K562 (cell line): ENCODE measurements around the gene STRIP1. TPM values are rescaled to one million over a fixed set of nuclear protein-coding genes. Genes with fewer than 3 reads are reported as not detected.

Source experiments
- ATAC-seq: fragments of 200-7000 bp; cut with Tn5 transposase; 3 replicates; pipeline ENCODE4 v1.9.1; 2020; ENCODE audit warnings: moderate library complexity
- BruUV-seq: library from RNA; stranded (reverse); fragments of 400-500 nt; replicated peaks from 2 replicates; lab custom pipeline; 2021; lab: Mats Ljungman, UMichigan
- CTCF ChIA-PET: fragments of 300-600 bp; formaldehyde crosslinking; extraction: SDS; loops from one replicate; lab custom pipeline; 2021; ENCODE audit warnings: low intra/inter-chr PET ratio; lab: Yijun Ruan, JAX
- POLR2A ChIA-PET: fragments of 300-600, 350-650 bp; sonication (Branson Sonifier 250); formaldehyde crosslinking; extraction: SDS; loops from one replicate; lab custom pipeline; 2021; ENCODE audit warnings: antibody characterized with exemption, inconsistent platforms; lab: Yijun Ruan, JAX
- DNase-seq, 4 experiments: peaks; one replicate each; pipeline versions ENCODE4 v3.0.0 to v3.0.0-alpha.2; 2011 to 2018; ENCODE audit warnings: low spot score in 3 of 4, mixed read lengths in 3 of 4; ENCODE audit errors: extremely low read depth in 1 of 4
- FAIRE-seq: peaks from 2 replicates; lab custom pipeline; 2011; peaks lifted over from hg19 to GRCh38; lab: Jason Lieb, UNC
- H2AFZ ChIP-seq: 2 replicates; pipeline ENCODE4 v1.6.0; 2011; ENCODE audit warnings: low read depth, low read length, control low read depth, inconsistent platforms
- H3K27ac ChIP-seq: fragments of 200-600 bp; 3 replicates; pipeline ENCODE4 v1.8.0; 2011; ENCODE audit warnings: low read depth, mild to moderate bottlenecking, control low read depth, inconsistent platforms, low read length, moderate library complexity, mixed read lengths; ENCODE audit errors: extremely low read depth
- H3K27me3 ChIP-seq, 2 experiments: fragments of 300-600 bp in 1 of 2; 2 replicates in 1 of 2; 3 replicates in 1 of 2; pipeline versions ENCODE4 v1.6.0 to v1.8.0; 2011; ENCODE audit warnings: inconsistent platforms in 2 of 2, low read length in 2 of 2, mild to moderate bottlenecking in 1 of 2, mixed read lengths in 1 of 2, moderate library complexity in 1 of 2; ENCODE audit not compliant: control insufficient read depth in 2 of 2, insufficient read depth in 2 of 2
- H3K36me3 ChIP-seq: fragments of 300-600 bp; 3 replicates; pipeline ENCODE4 v1.8.0; 2011; ENCODE audit warnings: mild to moderate bottlenecking, low read length, inconsistent platforms; ENCODE audit not compliant: control insufficient read depth, insufficient read depth
- H3K4me1 ChIP-seq, 2 experiments: fragments of 200-600 bp in 1 of 2; replicated peaks in 1 of 2; 2 replicates in 1 of 2; 3 replicates in 1 of 2; pipeline versions ENCODE4 v1.5.1 to v1.8.0; 2011; ENCODE audit warnings: inconsistent platforms in 2 of 2, low read length in 2 of 2, mild to moderate bottlenecking in 1 of 2, mixed read lengths in 1 of 2, moderate library complexity in 1 of 2; ENCODE audit not compliant: control insufficient read depth in 2 of 2, insufficient read depth in 2 of 2
- H3K4me2 ChIP-seq: 2 replicates; pipeline ENCODE4 v1.6.1; 2011; ENCODE audit warnings: low read length, control low read depth, inconsistent platforms, mixed read lengths; ENCODE audit not compliant: insufficient read depth
- H3K4me3 ChIP-seq: fragments of 200-600 bp; sonication (generic), shearing (Covaris generic); 2 replicates; pipeline ENCODE4 v1.5.1; 2016; ENCODE audit warnings: control low read depth, inconsistent platforms
- H3K79me2 ChIP-seq: fragments of 200-600 bp; 3 replicates; pipeline ENCODE4 v1.8.0; 2011; ENCODE audit warnings: low read length, inconsistent platforms; ENCODE audit not compliant: control insufficient read depth, insufficient read depth
- H3K9ac ChIP-seq, 2 experiments: 2 replicates each; pipeline versions ENCODE4 v1.6.0 to v1.6.1; 2011; ENCODE audit warnings: low read depth in 2 of 2, low read length in 2 of 2, control low read depth in 1 of 2, inconsistent platforms in 1 of 2, mild to moderate bottlenecking in 1 of 2, mixed read lengths in 1 of 2; ENCODE audit not compliant: insufficient read depth in 1 of 2
- H3K9me1 ChIP-seq: one replicate; pipeline ENCODE4 v1.6.0; 2011; ENCODE audit warnings: inconsistent platforms, mild to moderate bottlenecking, low read length, moderate library complexity; ENCODE audit not compliant: control insufficient read depth, insufficient read depth
- H3K9me3 ChIP-seq: replicated peaks from 2 replicates; pipeline ENCODE4 v1.5.1; 2011; ENCODE audit warnings: low read depth, low read length, inconsistent platforms; ENCODE audit not compliant: control insufficient read depth, insufficient read depth
- H4K20me1 ChIP-seq: replicated peaks from 2 replicates; pipeline ENCODE4 v1.6.1; 2011; ENCODE audit warnings: low read length, inconsistent platforms, mixed read lengths; ENCODE audit not compliant: control insufficient read depth, insufficient read depth
- BRCA1 ChIP-seq, 2 experiments: fragments of 450-650 bp in 1 of 2; sonication (generic) in 1 of 2; formaldehyde crosslinking in 1 of 2; IDR thresholded peaks; 2 replicates each; pipeline versions ENCODE4 v1.5.0 to v1.6.1; 2017 to 2020; ENCODE audit warnings: mild to moderate bottlenecking in 1 of 2, missing genetic modification reagents in 1 of 2
- TEAD2 ChIP-seq: fragments of 450-650 bp; IDR thresholded peaks from 2 replicates; pipeline ENCODE4 v1.6.1; 2016; ENCODE audit warnings: missing genetic modification characterization, control low read depth, missing compliant biosample characterization
- WGBS: fragments of 100-300 bp; shearing (Covaris generic); methylation state at CpG from one replicate; pipeline ENCODE4 v1.1.6; 2016; ENCODE audit warnings: low coverage, mixed read lengths; ENCODE audit not compliant: insufficient coverage; ENCODE audit errors: missing lambda C conversion rate; 5-methylcytosine and 5-hydroxymethylcytosine counted together
- in situ Hi-C: fragments of 300-500 bp; cut with MboI; formaldehyde crosslinking; loops from 4 replicates; pipeline ENCODE4 v1.15.0; 2018; ENCODE audit warnings: inconsistent platforms, mixed read lengths
- intact Hi-C: fragments of 100-400 bp; cut with micrococcal nuclease; formaldehyde crosslinking; loops from 2 replicates; pipeline ENCODE4 v1.14.2; 2022
- polyA plus RNA-seq, 8 experiments: library from polyadenylated mRNA; depleted of rRNA in 4 of 8; stranded (reverse) in 5 of 8; unstranded in 3 of 8; fragments of >200 nt; fragmentation: Nextera tagmentation in 2 of 8; fragmentation: Illumina TruSeq in 1 of 8; extraction: Ambion mirVana in 2 of 8; extraction: Trizol in 1 of 8; gene quantifications; 2 replicates each; pipeline versions ENCODE4 v1.2.1 to v1.2.3, GENCODE V29; 2011 to 2014; ENCODE audit warnings: inconsistent platforms in 1 of 8, missing spikeins in 1 of 8
- total RNA-seq, 7 experiments: library from RNA; depleted of rRNA in 6 of 7; stranded (reverse); fragments of >200 nt in 6 of 7; fragmentation: Illumina TruSeq in 2 of 7; extraction: Trizol in 2 of 7; gene quantifications; 2 replicates each; pipeline versions ENCODE4 v1.2.1 to v1.2.3, GENCODE V29; 2011 to 2021; ENCODE audit warnings: low replicate concordance in 1 of 7
- TF ChIP-seq, protein P1 (sequence below): sonication (generic); formaldehyde crosslinking; IDR thresholded peaks from 2 replicates; pipeline ENCODE4 v1.4.0; 2020; ENCODE audit warnings: mild to moderate bottlenecking, missing genetic modification reagents
- TF ChIP-seq, protein P2 (sequence below): fragments of 450-650 bp; IDR thresholded peaks from 2 replicates; pipeline ENCODE4 v1.6.1; 2018; ENCODE audit not compliant: partially characterized antibody
- TF ChIP-seq, protein P3 (sequence below): IDR thresholded peaks from 3 replicates; pipeline ENCODE4 v1.6.1; 2011; ENCODE audit warnings: borderline replicate concordance, mild to moderate bottlenecking; ENCODE audit not compliant: insufficient read length, insufficient read depth
- TF ChIP-seq, protein P4 (sequence below): sonication (generic); formaldehyde crosslinking; IDR thresholded peaks from 2 replicates; pipeline ENCODE4 v1.8.0; 2022; ENCODE audit warnings: missing genetic modification reagents, mild to moderate bottlenecking, moderate library complexity, borderline replicate concordance
- TF ChIP-seq, protein P5 (sequence below), 2 experiments: IDR thresholded peaks; 2 replicates each; pipeline ENCODE4 v1.6.1; 2011; ENCODE audit warnings: borderline replicate concordance in 1 of 2, control low read depth in 1 of 2, low read depth in 1 of 2, low read length in 1 of 2, mild to moderate bottlenecking in 1 of 2, mixed read lengths in 1 of 2, moderate library complexity in 1 of 2; ENCODE audit not compliant: insufficient read depth in 1 of 2, insufficient read length in 1 of 2, poor library complexity in 1 of 2, severe bottlenecking in 1 of 2; ENCODE audit errors: extremely low read depth in 1 of 2

Gene STRIP1
- total and polyA plus RNA-seq, 9 of the 15 experiments (the other 6 are each of a cell fraction or from before 2014, with no cell fraction given) = 9.9 to 42.3 (median 32.0) TPM

DNA sequence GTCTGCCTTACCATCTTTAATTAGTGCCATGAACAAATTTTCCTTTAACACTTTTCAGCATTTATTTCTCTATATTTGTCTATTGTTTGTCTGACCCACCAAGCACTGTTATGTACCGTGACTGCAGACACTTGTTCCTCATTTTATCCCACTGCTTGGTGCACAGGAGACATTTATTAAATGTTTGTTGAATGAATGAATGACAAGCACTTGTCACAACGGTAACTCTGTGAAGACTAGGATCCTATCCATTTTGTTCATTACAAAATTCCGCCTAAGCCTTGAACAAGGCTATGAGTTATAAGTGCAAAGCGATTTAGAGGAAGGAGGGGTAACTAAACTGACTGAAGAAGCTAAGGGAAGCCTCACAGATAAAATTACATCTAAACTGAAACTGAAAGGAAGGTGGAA lies 379 bp upstream of the STRIP1 start (continued):
- 0 out of 2 replicates have a peak, but pooled peaks have one; percentile 27 for TF ChIP-seq TEAD2 (tag)

DNA sequence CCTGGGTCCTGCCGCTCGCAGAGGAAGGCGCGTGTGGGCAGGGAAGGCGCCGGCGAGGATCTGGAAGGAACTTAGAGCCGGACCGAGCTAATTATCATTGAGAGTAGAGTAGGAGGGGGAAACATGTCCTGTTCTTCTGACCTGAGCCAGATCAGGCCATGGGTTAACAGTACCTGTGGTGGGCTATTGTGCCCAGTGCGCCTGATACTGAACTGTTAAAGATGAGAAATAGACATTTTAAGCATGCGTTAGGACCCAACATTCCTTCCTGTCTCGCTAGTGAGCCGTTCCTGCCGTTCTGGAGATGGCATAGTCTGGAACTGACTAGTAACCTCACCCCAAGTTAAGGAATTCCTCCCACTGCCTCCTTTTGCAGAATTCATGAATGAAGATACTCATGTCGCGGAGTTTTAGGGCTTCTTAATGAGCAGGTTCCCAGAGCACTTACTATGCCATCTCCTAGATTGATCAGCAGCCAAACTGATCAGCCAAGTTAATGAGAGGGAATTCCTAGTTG lies 870 bp downstream of the STRIP1 start:
- ChIA-PET POLR2A (interaction anchor here (0.6 to 14.6 kb wide), 16 partner anchors 13 to 375 kb away, joined by 3 to 200 read pairs (median 5); partner anchors contain the start of genes AHCYL1 and RBM15), CTCF (no interaction called here)
- peak overlapping the region; percentile 95 for H3K4me3 ChIP-seq
- peak; percentile 58 for ATAC-seq
- no peaks in the 10 kb centered on the region for H3K27me3 ChIP-seq
- H3K27ac ChIP-seq = peak overlapping the region; percentile 88
- no TSS peak for BruUV-seq
- no peak for DNase-seq
- no peaks in the 10 kb centered on the region for H3K9me3 ChIP-seq
- intact Hi-C loops (no loop called here), in situ Hi-C loops (no loop called here)
- peaks cover 14 to 39% of the 10 kb centered on the region in 2 experiments for H3K4me1 ChIP-seq
- no peaks in the 10 kb centered on the region for H3K9me1 ChIP-seq
- H3K9ac ChIP-seq = peak overlapping the region; percentile 92 to 97
- peaks cover 38% of the 10 kb centered on the region for H3K36me3 ChIP-seq
- WGBS = 8% methylated on average over 16 of the region's 16 CpGs
- peak; percentile 23 for FAIRE-seq
- peaks cover 30% of the 10 kb centered on the region for H3K79me2 ChIP-seq
- H2AFZ ChIP-seq = peak overlapping the region; percentile 82
- H4K20me1 ChIP-seq = peaks cover 5% of the 10 kb centered on the region; the same call in 1 of the 2 replicates
- H3K4me2 ChIP-seq = peak overlapping the region; percentile 100
- TF ChIP-seq BRCA1 (IDR thresholded peaks at IDR 0.05) (no peak), BRCA1 (CRISPR knock-in tag; IDR thresholded peaks at IDR 0.05) (0 out of 2 replicates have a peak, but pooled peaks have one; percentile 9)
- TF ChIP-seq, protein P1, sequence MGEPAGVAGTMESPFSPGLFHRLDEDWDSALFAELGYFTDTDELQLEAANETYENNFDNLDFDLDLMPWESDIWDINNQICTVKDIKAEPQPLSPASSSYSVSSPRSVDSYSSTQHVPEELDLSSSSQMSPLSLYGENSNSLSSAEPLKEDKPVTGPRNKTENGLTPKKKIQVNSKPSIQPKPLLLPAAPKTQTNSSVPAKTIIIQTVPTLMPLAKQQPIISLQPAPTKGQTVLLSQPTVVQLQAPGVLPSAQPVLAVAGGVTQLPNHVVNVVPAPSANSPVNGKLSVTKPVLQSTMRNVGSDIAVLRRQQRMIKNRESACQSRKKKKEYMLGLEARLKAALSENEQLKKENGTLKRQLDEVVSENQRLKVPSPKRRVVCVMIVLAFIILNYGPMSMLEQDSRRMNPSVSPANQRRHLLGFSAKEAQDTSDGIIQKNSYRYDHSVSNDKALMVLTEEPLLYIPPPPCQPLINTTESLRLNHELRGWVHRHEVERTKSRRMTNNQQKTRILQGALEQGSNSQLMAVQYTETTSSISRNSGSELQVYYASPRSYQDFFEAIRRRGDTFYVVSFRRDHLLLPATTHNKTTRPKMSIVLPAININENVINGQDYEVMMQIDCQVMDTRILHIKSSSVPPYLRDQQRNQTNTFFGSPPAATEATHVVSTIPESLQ (CRISPR knock-in tag) = 0 out of 2 replicates have a peak, but pooled peaks have one; percentile 49
- TF ChIP-seq, protein P2, sequence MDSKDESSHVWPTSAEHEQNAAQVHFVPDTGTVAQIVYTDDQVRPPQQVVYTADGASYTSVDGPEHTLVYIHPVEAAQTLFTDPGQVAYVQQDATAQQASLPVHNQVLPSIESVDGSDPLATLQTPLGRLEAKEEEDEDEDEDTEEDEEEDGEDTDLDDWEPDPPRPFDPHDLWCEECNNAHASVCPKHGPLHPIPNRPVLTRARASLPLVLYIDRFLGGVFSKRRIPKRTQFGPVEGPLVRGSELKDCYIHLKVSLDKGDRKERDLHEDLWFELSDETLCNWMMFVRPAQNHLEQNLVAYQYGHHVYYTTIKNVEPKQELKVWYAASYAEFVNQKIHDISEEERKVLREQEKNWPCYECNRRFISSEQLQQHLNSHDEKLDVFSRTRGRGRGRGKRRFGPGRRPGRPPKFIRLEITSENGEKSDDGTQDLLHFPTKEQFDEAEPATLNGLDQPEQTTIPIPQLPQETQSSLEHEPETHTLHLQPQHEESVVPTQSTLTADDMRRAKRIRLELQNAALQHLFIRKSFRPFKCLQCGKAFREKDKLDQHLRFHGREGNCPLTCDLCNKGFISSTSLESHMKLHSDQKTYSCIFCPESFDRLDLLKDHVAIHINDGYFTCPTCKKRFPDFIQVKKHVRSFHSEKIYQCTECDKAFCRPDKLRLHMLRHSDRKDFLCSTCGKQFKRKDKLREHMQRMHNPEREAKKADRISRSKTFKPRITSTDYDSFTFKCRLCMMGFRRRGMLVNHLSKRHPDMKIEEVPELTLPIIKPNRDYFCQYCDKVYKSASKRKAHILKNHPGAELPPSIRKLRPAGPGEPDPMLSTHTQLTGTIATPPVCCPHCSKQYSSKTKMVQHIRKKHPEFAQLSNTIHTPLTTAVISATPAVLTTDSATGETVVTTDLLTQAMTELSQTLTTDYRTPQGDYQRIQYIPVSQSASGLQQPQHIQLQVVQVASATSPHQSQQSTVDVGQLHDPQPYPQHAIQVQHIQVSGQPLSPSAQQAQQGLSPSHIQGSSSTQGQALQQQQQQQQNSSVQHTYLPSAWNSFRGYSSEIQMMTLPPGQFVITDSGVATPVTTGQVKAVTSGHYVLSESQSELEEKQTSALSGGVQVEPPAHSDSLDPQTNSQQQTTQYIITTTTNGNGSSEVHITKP = peak; percentile 54
- TF ChIP-seq, protein P3, sequence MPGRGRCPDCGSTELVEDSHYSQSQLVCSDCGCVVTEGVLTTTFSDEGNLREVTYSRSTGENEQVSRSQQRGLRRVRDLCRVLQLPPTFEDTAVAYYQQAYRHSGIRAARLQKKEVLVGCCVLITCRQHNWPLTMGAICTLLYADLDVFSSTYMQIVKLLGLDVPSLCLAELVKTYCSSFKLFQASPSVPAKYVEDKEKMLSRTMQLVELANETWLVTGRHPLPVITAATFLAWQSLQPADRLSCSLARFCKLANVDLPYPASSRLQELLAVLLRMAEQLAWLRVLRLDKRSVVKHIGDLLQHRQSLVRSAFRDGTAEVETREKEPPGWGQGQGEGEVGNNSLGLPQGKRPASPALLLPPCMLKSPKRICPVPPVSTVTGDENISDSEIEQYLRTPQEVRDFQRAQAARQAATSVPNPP = no peak
- TF ChIP-seq, protein P4, sequence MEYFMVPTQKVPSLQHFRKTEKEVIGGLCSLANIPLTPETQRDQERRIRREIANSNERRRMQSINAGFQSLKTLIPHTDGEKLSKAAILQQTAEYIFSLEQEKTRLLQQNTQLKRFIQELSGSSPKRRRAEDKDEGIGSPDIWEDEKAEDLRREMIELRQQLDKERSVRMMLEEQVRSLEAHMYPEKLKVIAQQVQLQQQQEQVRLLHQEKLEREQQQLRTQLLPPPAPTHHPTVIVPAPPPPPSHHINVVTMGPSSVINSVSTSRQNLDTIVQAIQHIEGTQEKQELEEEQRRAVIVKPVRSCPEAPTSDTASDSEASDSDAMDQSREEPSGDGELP (CRISPR knock-in tag) = peak; percentile 21; the same call in 1 of the 2 replicates
- TF ChIP-seq, protein P5, sequence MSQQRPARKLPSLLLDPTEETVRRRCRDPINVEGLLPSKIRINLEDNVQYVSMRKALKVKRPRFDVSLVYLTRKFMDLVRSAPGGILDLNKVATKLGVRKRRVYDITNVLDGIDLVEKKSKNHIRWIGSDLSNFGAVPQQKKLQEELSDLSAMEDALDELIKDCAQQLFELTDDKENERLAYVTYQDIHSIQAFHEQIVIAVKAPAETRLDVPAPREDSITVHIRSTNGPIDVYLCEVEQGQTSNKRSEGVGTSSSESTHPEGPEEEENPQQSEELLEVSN (IDR thresholded peaks at IDR 0.05; ENCODE audit: borderline replicate concordance in 1 of 2, extremely low read depth in 1 of 2, insufficient read depth in 1 of 2, insufficient read length in 1 of 2, low read depth in 1 of 2, low read length in 1 of 2, poor library complexity in 1 of 2, severe bottlenecking in 1 of 2) = peak in 1 of 2 experiments; percentile 59
